ENCODE results near the gene MPP2.
A peak's percentile ranks its signal among the peaks of the same experiment; 100 is the strongest.

MPP2 gene

GRCh38 chr17:43878260-43879175 is 28.8 kb downstream of the MPP2 start:
- Histone ChIP-seq H3K4me2 (ENCODE audit: low read depth, low read length) (no peak overlapping the region), H3K27ac (ENCODE audit: low read length) (no peak overlapping the region), H3K4me1 (ENCODE audit: low read length) (no peaks in the 10 kb centered on the region), H3K9me3 (replicated peaks; ENCODE audit: insufficient read depth, low read length) (no peaks in the 10 kb centered on the region), H3K27me3 (replicated peaks; ENCODE audit: insufficient read depth, low read length) (0 out of 2 replicates have a peak, but pooled peaks cover 2% of the 10 kb centered on the region), H3K36me3 (replicated peaks; ENCODE audit: insufficient read depth, low read length) (no peaks in the 10 kb centered on the region), H3K9me2 (replicated peaks; ENCODE audit: insufficient read depth, low read length) (no peaks in the 10 kb centered on the region), H3K9ac (ENCODE audit: low read length) (no peak overlapping the region), H3F3A (ENCODE audit: insufficient read depth, low read length) (no peaks in the 10 kb centered on the region), H2AFZ (ENCODE audit: low read length) (no peak overlapping the region; the same call in 1 of the 2 replicates), H3K79me2 (ENCODE audit: low read length) (no peaks in the 10 kb centered on the region), H3K4me3 (ENCODE audit: low read length) (no peak overlapping the region), H4K20me1 (ENCODE audit: insufficient read depth, low read length) (no peaks in the 10 kb centered on the region)
- no peak for TF ChIP-seq EZH2phosphoT487 (IDR thresholded peaks at IDR 0.05; ENCODE audit: low read length)
- TF ChIP-seq, protein P1, sequence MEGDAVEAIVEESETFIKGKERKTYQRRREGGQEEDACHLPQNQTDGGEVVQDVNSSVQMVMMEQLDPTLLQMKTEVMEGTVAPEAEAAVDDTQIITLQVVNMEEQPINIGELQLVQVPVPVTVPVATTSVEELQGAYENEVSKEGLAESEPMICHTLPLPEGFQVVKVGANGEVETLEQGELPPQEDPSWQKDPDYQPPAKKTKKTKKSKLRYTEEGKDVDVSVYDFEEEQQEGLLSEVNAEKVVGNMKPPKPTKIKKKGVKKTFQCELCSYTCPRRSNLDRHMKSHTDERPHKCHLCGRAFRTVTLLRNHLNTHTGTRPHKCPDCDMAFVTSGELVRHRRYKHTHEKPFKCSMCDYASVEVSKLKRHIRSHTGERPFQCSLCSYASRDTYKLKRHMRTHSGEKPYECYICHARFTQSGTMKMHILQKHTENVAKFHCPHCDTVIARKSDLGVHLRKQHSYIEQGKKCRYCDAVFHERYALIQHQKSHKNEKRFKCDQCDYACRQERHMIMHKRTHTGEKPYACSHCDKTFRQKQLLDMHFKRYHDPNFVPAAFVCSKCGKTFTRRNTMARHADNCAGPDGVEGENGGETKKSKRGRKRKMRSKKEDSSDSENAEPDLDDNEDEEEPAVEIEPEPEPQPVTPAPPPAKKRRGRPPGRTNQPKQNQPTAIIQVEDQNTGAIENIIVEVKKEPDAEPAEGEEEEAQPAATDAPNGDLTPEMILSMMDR (IDR thresholded peaks at IDR 0.05; ENCODE audit: low read length) = peak; percentile 92
- DNase-seq = peak; percentile 43

- TF ChIP-seq, protein P1 (IDR thresholded peaks at IDR 0.05; ENCODE audit: low read length) = no peak
- no peak for TF ChIP-seq EZH2 (optimal IDR thresholded peaks at IDR 0.05; ENCODE audit: low read depth, low read length)
- no peak for TF ChIP-seq EZH2phosphoT487 (IDR thresholded peaks at IDR 0.05; ENCODE audit: low read length)
- no peaks in the 10 kb centered on the region for H3K79me2 ChIP-seq (ENCODE audit: low read length)
- no peaks in the 10 kb centered on the region for H3F3A ChIP-seq (ENCODE audit: insufficient read depth, low read length)
Observed at GRCh38 chr17:43877451-43878155, 29.7 kb downstream of the MPP2 start.

DNA sequence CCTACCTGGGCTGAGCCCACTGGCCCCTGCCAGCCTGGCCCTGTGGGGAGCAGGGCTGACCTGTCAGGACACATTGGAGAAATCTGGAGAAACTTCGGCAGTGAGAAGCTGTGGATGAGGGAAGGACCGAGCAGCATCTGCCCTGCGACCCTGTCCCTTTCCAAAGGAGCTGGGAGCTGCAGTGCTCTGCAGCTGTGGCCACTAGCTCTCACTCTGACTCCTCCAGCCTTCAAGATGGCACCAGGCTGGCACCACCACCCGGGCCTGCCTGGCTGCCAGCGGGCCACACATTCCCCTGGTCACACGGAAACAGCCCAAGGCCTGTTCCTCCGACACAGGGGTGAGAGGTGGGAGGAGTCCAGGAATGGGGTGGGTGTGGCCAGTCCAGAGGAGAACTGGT is 30.3 kb downstream of the MPP2 start:
- Histone ChIP-seq H3K27me3 (replicated peaks; ENCODE audit: insufficient read depth, low read length) (0 out of 2 replicates have a peak, but pooled peaks cover 3% of the 10 kb centered on the region), H3K4me1 (ENCODE audit: low read length) (no peaks in the 10 kb centered on the region), H3K79me2 (ENCODE audit: low read length) (no peaks in the 10 kb centered on the region), H3K9ac (ENCODE audit: low read length) (no peak overlapping the region), H3K9me3 (replicated peaks; ENCODE audit: insufficient read depth, low read length) (no peaks in the 10 kb centered on the region), H2AFZ (ENCODE audit: low read length) (no peak overlapping the region), H3K27ac (ENCODE audit: low read length) (no peak overlapping the region), H3K36me3 (replicated peaks; ENCODE audit: insufficient read depth, low read length) (no peaks in the 10 kb centered on the region), H3K4me2 (ENCODE audit: low read depth, low read length) (no peak overlapping the region), H3K9me2 (replicated peaks; ENCODE audit: insufficient read depth, low read length) (no peaks in the 10 kb centered on the region), H3F3A (ENCODE audit: insufficient read depth, low read length) (no peaks in the 10 kb centered on the region), H4K20me1 (ENCODE audit: insufficient read depth, low read length) (no peaks in the 10 kb centered on the region), H3K4me3 (ENCODE audit: low read length) (no peak overlapping the region)
- TF ChIP-seq EZH2phosphoT487 (IDR thresholded peaks at IDR 0.05; ENCODE audit: low read length) = no peak
- TF ChIP-seq, protein P1 (IDR thresholded peaks at IDR 0.05; ENCODE audit: low read length) = no peak
- no peak for TF ChIP-seq EZH2 (optimal IDR thresholded peaks at IDR 0.05; ENCODE audit: low read depth, low read length)
- no peak for DNase-seq

More at GRCh38 chr17:43877451-43878155, 29.7 kb downstream of the MPP2 start:
- Histone ChIP-seq H3K4me2 (ENCODE audit: low read depth, low read length) (no peak overlapping the region), H3K9me3 (replicated peaks; ENCODE audit: insufficient read depth, low read length) (no peaks in the 10 kb centered on the region), H3K36me3 (replicated peaks; ENCODE audit: insufficient read depth, low read length) (no peaks in the 10 kb centered on the region), H2AFZ (ENCODE audit: low read length) (no peak overlapping the region), H4K20me1 (ENCODE audit: insufficient read depth, low read length) (no peaks in the 10 kb centered on the region), H3K4me3 (ENCODE audit: low read length) (no peak overlapping the region), H3K27me3 (replicated peaks; ENCODE audit: insufficient read depth, low read length) (0 out of 2 replicates have a peak, but pooled peaks cover 3% of the 10 kb centered on the region), H3K27ac (ENCODE audit: low read length) (no peak overlapping the region), H3K4me1 (ENCODE audit: low read length) (no peaks in the 10 kb centered on the region), H3K9ac (ENCODE audit: low read length) (no peak overlapping the region), H3K9me2 (replicated peaks; ENCODE audit: insufficient read depth, low read length) (no peaks in the 10 kb centered on the region)
- no peak for DNase-seq

Data from MM.1S (cell line).